Measurements from ENCODE around the gene NOC2L. TPM values are rescaled to one million over a fixed set of nuclear protein-coding genes. Genes with fewer than 3 reads are reported as not detected.
"Not testable (repeated sequence)": the region's sequence is repeated elsewhere in the genome, so short reads cannot be mapped to it uniquely, and the experiment has no call there.

NOC2L gene
- total RNA-seq, 4 donors from 2014 or later, result 47.4 to 115 (median 74.2) TPM

- intact Hi-C loops (cut with DNase I; ENCODE audit: low total_unique reads), result loop anchor here (10.0 kb wide), 1 partner anchor 365 kb away; no protein-coding TSS in a partner anchor
These were observed 8.8 kb downstream of the NOC2L start for GRCh38 chr1:950268-950667.

GRCh38 chr1:947958-948357, 11.1 kb downstream of the NOC2L start:
- no peak for ATAC-seq
- TF ChIP-seq POLR2A (IDR thresholded peaks at IDR 0.05), result no peak
- TF ChIP-seq CTCF (IDR thresholded peaks at IDR 0.05 in 4 of 5, conservative IDR thresholded peaks at IDR 0.05 in 1 of 5), result no peak
- Histone ChIP-seq H3K4me1 (no peaks in the 10 kb centered on the region), H3K27me3 (peaks cover under 1 to 4% (median under 1%) of the 10 kb centered on the region in 3 donors), H3K27ac (no peak overlapping the region), H3K4me3 (no peak overlapping the region), H3K36me3 (peaks cover 0 to 78% of the 10 kb centered on the region in 2 donors), H3K9me3 (no peaks in the 10 kb centered on the region)
- intact Hi-C loops (cut with DNase I; ENCODE audit: low total_unique reads), result no loop called here
- no peak for DNase-seq
- in situ Hi-C loops (cut with MboI; ENCODE audit: low sequenced_read_pairs in 4 of 4), result no loop called here

More at GRCh38 chr1:950268-950667, 8.8 kb downstream of the NOC2L start:
- Histone ChIP-seq H3K36me3 (peaks cover 0 to 96% of the 10 kb centered on the region in 2 donors), H3K27ac (no peak overlapping the region), H3K4me1 (no peaks in the 10 kb centered on the region), H3K27me3 (no peaks in the 10 kb centered on the region), H3K4me3 (no peak overlapping the region), H3K9me3 (no peaks in the 10 kb centered on the region)
- DNase-seq (no peak), ATAC-seq (no peak)
- TF ChIP-seq POLR2A (IDR thresholded peaks at IDR 0.05) (no peak), CTCF (IDR thresholded peaks at IDR 0.05 in 4 of 5, conservative IDR thresholded peaks at IDR 0.05 in 1 of 5) (no peak)
- in situ Hi-C loops (cut with MboI; ENCODE audit: low sequenced_read_pairs in 4 of 4), result no loop called here

- H3K4me3 ChIP-seq; DNase-seq; ATAC-seq; H3K27ac ChIP-seq; H3K4me1 ChIP-seq; in situ Hi-C loops (cut with MboI; ENCODE audit: low sequenced_read_pairs in 4 of 4); intact Hi-C loops (cut with DNase I; ENCODE audit: low total_unique reads); H3K9me3 ChIP-seq: not testable (repeated sequence)
- Histone ChIP-seq H3K36me3 (peaks cover 0 to 67% of the 10 kb centered on the region in 2 donors), H3K27me3 (peaks cover 12 to 15% (median 12%) of the 10 kb centered on the region in 3 donors)
These were observed 12.2 kb downstream of the NOC2L start for GRCh38 chr1:946811-947210.

GRCh38 chr1:945688-946556, 13.1 kb downstream of the NOC2L start:
- H3K36me3 ChIP-seq, result peaks cover 0 to 60% of the 10 kb centered on the region in 2 donors

More at GRCh38 chr1:945688-946556, 13.1 kb downstream of the NOC2L start:
- in situ Hi-C loops (cut with MboI; ENCODE audit: low sequenced_read_pairs in 4 of 4) (no loop called here), intact Hi-C loops (cut with DNase I; ENCODE audit: low total_unique reads) (no loop called here)
- TF ChIP-seq POLR2A (IDR thresholded peaks at IDR 0.05) (no peak), CTCF (IDR thresholded peaks at IDR 0.05 in 4 of 5, conservative IDR thresholded peaks at IDR 0.05 in 1 of 5) (no peak)
- Histone ChIP-seq H3K27ac (no peak overlapping the region), H3K9me3 (no peaks in the 10 kb centered on the region), H3K27me3 (peaks cover 21 to 22% (median 21%) of the 10 kb centered on the region in 3 donors), H3K4me1 (peaks cover under 1 to 11% of the 10 kb centered on the region in 2 donors), H3K4me3 (no peak overlapping the region)
- no peak for ATAC-seq
- DNase-seq, result no peak

All from gastrocnemius medialis (tissue), 4 donors.